ENCODE data around the gene CDC42. TPM values are rescaled to one million over a fixed set of nuclear protein-coding genes. Genes with fewer than 3 reads are reported as not detected.
"Not testable (repeated sequence)": the region's sequence is repeated elsewhere in the genome, so short reads cannot be mapped to it uniquely, and the experiment has no call there.

The CDC42 gene
- 293 and 318 TPM in 2 replicates for total RNA-seq

- intact Hi-C loops (cut with micrococcal nuclease): loop anchor here (1.0 to 5.0 kb wide), 7 partner anchors 12 to 400 kb away; partner anchors contain the start of genes USP48 and ZBTB40
- DNase-seq (ENCODE audit: low spot score): peak; percentile 96
- Mint-ChIP-seq H3K36me3 (ENCODE audit: low read depth) (peaks cover 32% of the 10 kb centered on the region), H3K4me1 (ENCODE audit: low read depth) (peaks cover 60% of the 10 kb centered on the region), H3K27ac (peak within 1 kb of the TSS; percentile 99), H3K27me3 (ENCODE audit: insufficient read depth) (peaks cover 2% of the 10 kb centered on the region), H3K9me3 (no peaks in the 10 kb centered on the region), H3K4me3 (peak within 1 kb of the TSS; percentile 99)
Measured at GRCh38 chr1:22052115-22053016, at the start of gene CDC42. TSS of gene CDC42 (plus strand) at chr1:22052709. CDS start at chr1:22078479, 25,770 bp downstream.

DNA sequence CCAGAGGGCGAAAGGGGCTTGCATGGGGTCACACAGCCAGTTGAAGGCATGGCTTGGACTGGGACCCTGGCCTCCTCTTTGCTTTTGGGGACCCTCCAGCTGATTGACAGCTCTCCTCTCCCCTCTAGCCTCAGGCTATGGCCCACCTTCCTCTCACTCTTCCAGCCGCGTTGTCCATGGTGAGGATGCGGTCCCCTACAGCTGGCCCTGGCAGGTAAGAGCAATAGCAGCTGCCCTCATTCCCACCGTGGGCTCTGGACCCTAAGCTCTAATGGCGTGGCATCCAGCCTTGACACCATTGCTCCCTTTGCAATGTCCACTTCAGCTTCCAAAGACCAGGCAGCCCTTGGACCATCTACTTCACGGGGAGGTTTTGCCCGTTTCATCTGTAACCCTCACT lies 49.6 kb upstream of the CDC42 start:
- H3K4me1 Mint-ChIP-seq (ENCODE audit: low read depth); intact Hi-C loops (cut with micrococcal nuclease); H3K36me3 Mint-ChIP-seq (ENCODE audit: low read depth); H3K27ac Mint-ChIP-seq; H3K9me3 Mint-ChIP-seq; H3K4me3 Mint-ChIP-seq; H3K27me3 Mint-ChIP-seq (ENCODE audit: insufficient read depth); DNase-seq (ENCODE audit: low spot score): not testable (repeated sequence)

- H3K4me3 Mint-ChIP-seq; H3K9me3 Mint-ChIP-seq; intact Hi-C loops (cut with micrococcal nuclease); H3K36me3 Mint-ChIP-seq (ENCODE audit: low read depth); H3K27me3 Mint-ChIP-seq (ENCODE audit: insufficient read depth); H3K4me1 Mint-ChIP-seq (ENCODE audit: low read depth); H3K27ac Mint-ChIP-seq; DNase-seq (ENCODE audit: low spot score): not testable (repeated sequence)
Measured at GRCh38 chr1:22003959-22004358, 48.5 kb upstream of the CDC42 start.

DNA sequence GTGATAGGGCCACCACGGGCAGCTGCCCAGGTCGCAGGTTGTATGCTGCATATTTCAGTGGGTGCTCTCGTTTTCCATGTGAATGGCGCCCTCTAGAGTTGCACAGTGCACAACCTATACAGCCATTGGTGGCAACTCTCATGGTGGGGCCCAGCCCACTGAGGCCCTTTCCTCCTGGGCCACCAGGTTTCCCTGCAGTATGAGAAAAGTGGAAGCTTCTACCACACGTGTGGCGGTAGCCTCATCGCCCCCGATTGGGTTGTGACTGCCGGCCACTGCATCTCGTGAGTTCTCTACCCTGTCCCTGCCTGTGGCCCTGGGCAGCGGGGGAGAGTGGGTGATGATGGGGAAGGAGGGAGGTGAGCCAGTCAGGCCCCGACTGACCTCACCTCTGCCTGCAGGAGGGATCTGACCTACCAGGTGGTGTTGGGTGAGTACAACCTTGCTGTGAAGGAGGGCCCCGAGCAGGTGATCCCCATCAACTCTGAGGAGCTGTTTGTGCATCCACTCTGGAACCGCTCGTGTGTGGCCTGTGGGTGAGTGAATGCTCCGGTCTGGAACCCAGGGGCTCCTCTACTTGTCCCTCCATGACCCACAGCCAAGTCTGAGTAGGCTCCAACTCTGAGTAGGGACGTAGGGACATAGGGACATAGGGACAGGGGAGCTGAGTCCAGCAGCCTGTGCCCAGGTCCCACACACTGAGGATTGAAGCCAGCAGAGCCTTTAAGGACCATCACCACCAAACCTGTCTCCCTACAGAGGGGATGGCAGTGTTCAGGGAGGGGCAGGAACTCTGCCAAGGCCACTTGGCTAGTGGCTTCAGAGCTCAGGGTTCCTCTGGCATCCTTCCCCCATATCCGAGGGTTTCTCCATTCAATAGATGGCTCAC lies 47.0 kb upstream of the CDC42 start:
- peak; percentile 27 for DNase-seq (ENCODE audit: low spot score)
- H3K9me3 Mint-ChIP-seq; intact Hi-C loops (cut with micrococcal nuclease); H3K4me3 Mint-ChIP-seq; H3K27me3 Mint-ChIP-seq (ENCODE audit: insufficient read depth); H3K4me1 Mint-ChIP-seq (ENCODE audit: low read depth); H3K27ac Mint-ChIP-seq; H3K36me3 Mint-ChIP-seq (ENCODE audit: low read depth): not testable (repeated sequence)

DNA sequence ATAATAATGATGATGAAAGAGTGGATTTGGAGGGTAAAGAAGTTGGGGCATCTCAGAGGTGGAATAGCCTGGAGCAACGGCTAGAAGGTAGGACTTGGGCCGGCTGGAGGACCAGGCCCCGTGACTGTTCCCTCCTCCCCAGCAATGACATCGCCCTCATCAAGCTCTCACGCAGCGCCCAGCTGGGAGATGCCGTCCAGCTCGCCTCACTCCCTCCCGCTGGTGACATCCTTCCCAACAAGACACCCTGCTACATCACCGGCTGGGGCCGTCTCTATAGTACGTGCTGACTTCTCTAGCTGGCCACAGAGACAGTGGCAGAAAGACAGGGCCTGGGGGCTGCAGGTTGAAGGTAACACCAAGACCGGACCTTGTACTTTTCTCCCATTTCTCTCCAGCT lies 45.8 kb upstream of the CDC42 start:
- intact Hi-C loops (cut with micrococcal nuclease); DNase-seq (ENCODE audit: low spot score); H3K4me3 Mint-ChIP-seq; H3K4me1 Mint-ChIP-seq (ENCODE audit: low read depth); H3K9me3 Mint-ChIP-seq; H3K36me3 Mint-ChIP-seq (ENCODE audit: low read depth); H3K27me3 Mint-ChIP-seq (ENCODE audit: insufficient read depth); H3K27ac Mint-ChIP-seq: not testable (repeated sequence)

DNA sequence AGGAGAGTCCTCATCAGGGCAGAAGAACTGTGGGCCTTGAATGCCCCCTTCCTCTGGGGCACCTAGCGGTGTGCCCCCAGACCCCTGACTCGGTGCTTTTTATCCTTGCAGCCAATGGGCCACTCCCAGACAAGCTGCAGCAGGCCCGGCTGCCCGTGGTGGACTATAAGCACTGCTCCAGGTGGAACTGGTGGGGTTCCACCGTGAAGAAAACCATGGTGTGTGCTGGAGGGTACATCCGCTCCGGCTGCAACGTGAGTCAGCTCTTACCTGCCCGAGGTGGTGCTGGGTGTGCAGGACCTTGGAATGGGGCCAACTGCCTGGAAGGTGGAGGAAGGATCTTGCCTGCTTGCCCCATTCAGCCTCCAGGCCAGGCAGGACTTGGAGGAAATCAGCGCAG lies 45.2 kb upstream of the CDC42 start:
- H3K27ac Mint-ChIP-seq; H3K36me3 Mint-ChIP-seq (ENCODE audit: low read depth); H3K4me1 Mint-ChIP-seq (ENCODE audit: low read depth); H3K4me3 Mint-ChIP-seq; intact Hi-C loops (cut with micrococcal nuclease); H3K9me3 Mint-ChIP-seq; H3K27me3 Mint-ChIP-seq (ENCODE audit: insufficient read depth); DNase-seq (ENCODE audit: low spot score): not testable (repeated sequence)

DNA sequence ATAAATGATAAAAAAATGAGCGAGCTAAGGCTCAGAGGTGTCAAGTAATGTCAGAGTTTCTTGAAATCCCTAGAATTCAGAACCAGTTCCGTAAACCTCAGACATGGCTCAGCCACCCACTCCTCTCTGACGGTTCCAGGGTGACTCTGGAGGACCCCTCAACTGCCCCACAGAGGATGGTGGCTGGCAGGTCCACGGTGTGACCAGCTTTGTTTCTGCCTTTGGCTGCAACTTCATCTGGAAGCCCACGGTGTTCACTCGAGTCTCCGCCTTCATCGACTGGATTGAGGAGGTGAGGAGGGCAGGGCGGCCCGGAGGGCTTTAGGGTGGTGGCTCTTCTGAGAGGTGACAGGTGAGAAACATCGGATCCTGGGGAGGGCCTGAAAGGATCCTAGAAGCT lies 42.9 kb upstream of the CDC42 start:
- H3K36me3 Mint-ChIP-seq (ENCODE audit: low read depth); H3K9me3 Mint-ChIP-seq; intact Hi-C loops (cut with micrococcal nuclease); DNase-seq (ENCODE audit: low spot score); H3K4me1 Mint-ChIP-seq (ENCODE audit: low read depth); H3K27ac Mint-ChIP-seq; H3K27me3 Mint-ChIP-seq (ENCODE audit: insufficient read depth); H3K4me3 Mint-ChIP-seq: not testable (repeated sequence)

- H3K4me1 Mint-ChIP-seq (ENCODE audit: low read depth); H3K27ac Mint-ChIP-seq; H3K4me3 Mint-ChIP-seq; intact Hi-C loops (cut with micrococcal nuclease); DNase-seq (ENCODE audit: low spot score); H3K36me3 Mint-ChIP-seq (ENCODE audit: low read depth); H3K27me3 Mint-ChIP-seq (ENCODE audit: insufficient read depth); H3K9me3 Mint-ChIP-seq: not testable (repeated sequence)
Measured at GRCh38 chr1:22012752-22013151, 39.8 kb upstream of the CDC42 start.

DNA sequence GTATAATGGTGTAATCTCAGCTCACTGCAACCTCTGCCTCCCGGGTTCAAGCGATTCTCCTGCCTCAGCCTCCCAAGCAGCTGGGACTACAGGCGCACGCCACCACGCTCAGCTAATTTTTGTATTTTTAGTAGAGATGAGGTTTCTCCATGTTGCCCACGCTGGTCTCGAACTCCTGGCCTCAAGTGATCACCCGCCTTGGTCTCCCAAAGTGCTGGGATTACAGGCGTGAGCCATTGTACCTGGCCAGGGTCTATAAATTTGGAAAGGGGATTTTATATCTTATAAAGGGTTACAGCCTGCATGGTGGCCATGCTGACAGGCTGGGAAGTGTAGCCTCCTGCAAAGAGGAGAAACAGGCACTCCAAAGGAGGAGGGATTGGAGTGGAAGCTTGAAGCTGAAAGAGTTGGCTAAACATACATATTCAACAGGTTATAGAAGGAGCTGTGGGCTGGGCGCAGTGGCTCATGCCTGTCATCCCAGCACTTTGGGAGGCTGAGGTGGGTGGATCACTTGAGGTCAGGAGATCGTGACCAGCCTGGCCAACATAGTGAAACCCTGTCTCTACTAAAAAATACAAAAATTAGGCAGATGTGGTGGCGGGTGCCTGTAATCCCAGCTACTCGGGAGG lies 37.8 kb upstream of the CDC42 start:
- H3K36me3 Mint-ChIP-seq (ENCODE audit: low read depth); H3K27ac Mint-ChIP-seq; H3K4me3 Mint-ChIP-seq; intact Hi-C loops (cut with micrococcal nuclease); H3K9me3 Mint-ChIP-seq; H3K27me3 Mint-ChIP-seq (ENCODE audit: insufficient read depth); DNase-seq (ENCODE audit: low spot score): not testable (repeated sequence)
- H3K4me1 Mint-ChIP-seq (ENCODE audit: low read depth): peaks cover 13% of the 10 kb centered on the region

DNA sequence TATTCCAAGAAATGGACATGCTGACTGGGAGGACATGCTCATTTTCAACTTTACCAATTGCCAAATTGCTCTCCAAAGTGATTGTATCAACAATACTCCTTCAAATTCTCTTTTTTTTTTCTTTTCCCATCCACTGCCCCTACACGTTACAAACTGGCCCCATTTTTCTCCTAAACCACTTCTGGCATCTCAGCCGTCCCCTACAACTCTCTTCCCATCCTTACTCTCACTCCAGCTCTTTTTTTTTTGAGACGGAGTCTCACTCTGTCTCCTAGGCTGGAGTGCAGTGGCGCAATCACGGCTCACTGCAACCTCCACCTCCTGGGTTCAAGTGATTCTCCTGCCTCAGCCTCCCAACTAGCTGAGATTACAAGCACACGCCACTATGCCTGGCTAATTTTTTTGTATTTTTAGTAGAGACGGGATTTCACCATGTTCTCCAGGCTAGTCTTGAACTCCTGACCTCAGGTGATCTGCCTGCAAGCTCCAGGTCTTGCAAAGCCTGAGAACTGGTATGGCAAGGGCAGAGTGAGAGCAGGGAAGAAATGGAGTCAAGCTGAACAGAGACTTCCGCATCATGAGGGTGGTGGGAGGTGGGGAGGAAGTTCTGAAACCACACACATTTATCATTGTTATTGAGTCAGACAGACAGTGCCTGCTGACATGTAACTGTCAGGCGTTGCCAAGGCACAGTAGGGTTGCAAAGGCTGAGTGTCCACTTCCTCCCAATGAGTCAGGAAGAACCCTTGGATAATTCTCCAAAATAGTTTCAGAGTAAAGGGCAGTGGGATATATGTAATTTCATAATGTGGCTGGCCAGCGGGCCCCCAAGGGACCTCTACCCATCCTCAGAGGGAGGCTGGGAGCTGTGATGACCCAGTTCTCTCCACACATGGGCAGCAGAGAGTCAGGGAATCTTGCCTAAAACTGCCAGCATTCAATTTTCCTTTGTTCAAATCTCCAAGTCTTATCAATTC lies 33.6 kb upstream of the CDC42 start:
- intact Hi-C loops (cut with micrococcal nuclease): loop anchor here (1.0 kb wide), 3 partner anchors 34 to 236 kb away; partner anchors contain the start of gene USP48
- Mint-ChIP-seq H3K9me3 (no peaks in the 10 kb centered on the region), H3K4me1 (ENCODE audit: low read depth) (peaks cover 22% of the 10 kb centered on the region), H3K36me3 (ENCODE audit: low read depth) (no peaks in the 10 kb centered on the region), H3K27me3 (ENCODE audit: insufficient read depth) (peaks cover 3% of the 10 kb centered on the region), H3K27ac (peak overlapping the region; percentile 96), H3K4me3 (peak overlapping the region; percentile 32)
- peak; percentile 70 for DNase-seq (ENCODE audit: low spot score)

- Mint-ChIP-seq H3K9me3 (no peaks in the 10 kb centered on the region), H3K36me3 (ENCODE audit: low read depth) (peaks cover 2% of the 10 kb centered on the region), H3K4me3 (no peak overlapping the region), H3K27me3 (ENCODE audit: insufficient read depth) (no peaks in the 10 kb centered on the region), H3K27ac (no peak overlapping the region), H3K4me1 (ENCODE audit: low read depth) (peaks cover 33% of the 10 kb centered on the region)
- intact Hi-C loops (cut with micrococcal nuclease): no loop called here
- DNase-seq (ENCODE audit: low spot score): no peak
Measured at GRCh38 chr1:22021061-22021460, 31.4 kb upstream of the CDC42 start.
